ENCODE measurements around the gene TNNC1.

The TNNC1 gene

DNA sequence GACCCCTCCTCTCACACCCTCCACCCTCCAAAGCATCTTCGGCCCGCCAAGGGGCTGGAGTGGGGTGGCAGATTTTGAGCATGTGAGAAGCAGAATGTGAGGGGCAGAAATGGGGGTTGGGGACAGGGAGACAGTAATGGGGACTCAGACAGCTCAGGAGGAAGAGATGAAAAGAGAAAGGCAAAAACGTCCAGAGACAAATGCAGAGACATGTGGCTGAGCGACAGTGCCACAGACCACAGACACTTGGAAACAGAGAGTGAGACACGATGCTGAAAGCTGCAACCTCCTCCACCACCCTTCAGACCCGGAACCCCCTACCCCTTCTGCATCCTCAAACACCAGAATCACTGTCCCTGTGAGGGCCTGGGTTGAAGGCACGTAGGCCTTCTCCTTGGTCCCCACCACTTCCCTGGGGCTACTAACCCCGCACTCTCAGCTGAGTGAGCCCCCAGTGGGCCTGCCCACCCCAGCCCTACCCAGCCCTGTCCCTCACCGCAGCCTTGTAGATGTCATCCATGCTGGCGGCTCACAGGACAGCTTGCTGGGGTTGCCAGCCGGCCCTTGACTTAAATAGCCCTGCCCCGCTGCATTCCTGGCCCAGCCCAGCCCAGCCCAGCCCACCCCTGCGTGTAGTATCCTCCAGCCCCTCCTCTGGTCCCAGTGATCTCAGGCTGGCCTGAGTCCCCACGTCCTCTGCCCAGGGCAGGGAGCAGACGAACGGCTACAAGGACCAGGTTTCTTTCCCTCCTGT is at the start of gene TNNC1:
Gene TNNC1 (minus strand): TSS at position 546 of the 754 bp plus-strand sequence. CDS start 26 bp downstream, at position 520.
- DNase-seq (ENCODE audit: low read depth), result no peak

- DNase-seq (ENCODE audit: low read depth), result no peak
Observed at GRCh38 chr3:52502808-52503350, 49.0 kb upstream of the TNNC1 start.

DNA sequence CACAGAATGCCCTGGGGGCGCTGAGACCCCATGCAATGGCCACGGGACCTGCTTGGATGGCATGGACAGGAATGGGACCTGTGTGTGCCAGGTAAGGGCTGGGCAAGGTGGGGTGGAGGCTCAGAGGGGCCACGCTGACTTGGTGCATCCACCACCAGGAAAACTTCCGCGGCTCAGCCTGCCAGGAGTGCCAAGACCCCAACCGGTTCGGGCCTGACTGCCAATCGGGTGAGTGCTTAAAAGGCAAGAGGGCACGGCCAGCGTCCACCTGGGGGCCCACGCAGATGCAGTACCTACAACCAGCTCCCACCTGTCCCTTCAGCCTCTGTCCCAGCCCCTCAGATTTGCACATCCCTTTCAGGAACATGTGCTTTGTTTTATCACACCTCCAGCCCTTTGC is 48.2 kb upstream of the TNNC1 start:
- DNase-seq (ENCODE audit: low read depth), result no peak

DNA sequence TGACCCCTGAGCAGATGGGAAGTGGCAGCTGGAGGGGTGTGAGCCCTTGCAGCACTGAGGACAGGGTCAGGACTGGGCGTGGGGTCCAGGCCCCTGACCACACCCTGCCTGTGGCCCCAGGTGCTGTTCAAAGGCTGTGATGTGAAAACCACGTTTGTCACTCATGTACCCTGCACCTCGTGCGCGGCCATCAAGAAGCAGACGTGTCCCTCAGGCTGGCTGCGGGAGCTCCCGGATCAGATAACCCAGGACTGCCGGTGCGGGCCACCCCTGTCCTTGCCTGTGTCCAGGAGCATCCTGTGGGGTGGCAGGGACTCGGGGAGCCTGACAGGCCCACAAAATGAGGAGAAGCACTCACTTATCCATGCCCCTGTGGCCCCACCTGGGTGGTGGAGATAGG is 47.2 kb upstream of the TNNC1 start:
- DNase-seq (ENCODE audit: low read depth), result no peak

GRCh38 chr3:52498137-52499054 is 44.6 kb upstream of the TNNC1 start:
- no peak for DNase-seq (ENCODE audit: low read depth)

GRCh38 chr3:52495777-52496602 is 42.1 kb upstream of the TNNC1 start:
- no peak for DNase-seq (ENCODE audit: low read depth)

GRCh38 chr3:52494886-52495495 is 41.1 kb upstream of the TNNC1 start, which contains the start of gene STAB1:
TSS of gene STAB1 (plus strand) at chr3:52495338. CDS start at chr3:52495414, 76 bp downstream.
- no peak for DNase-seq (ENCODE audit: low read depth)

DNA sequence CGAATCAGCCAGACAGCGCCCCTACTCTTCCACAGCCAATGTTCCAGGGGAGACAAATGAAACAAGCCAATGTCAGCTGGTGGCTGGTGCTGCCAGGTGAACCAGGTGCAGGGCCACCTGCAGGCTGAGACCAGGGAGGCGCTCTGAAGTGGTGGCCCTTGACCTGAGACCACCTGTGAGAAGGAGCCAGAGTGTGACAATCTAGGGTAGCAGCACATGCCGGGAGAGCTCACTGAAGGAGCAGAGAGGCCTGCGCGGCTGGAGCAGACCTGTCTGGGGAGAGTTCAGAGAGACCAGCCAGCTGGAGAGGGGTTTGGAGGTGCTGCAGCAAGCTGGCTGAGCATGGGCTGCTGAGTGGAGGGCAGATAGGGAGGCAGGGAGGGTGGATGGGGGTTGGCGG is 40.6 kb upstream of the TNNC1 start:
- no peak for DNase-seq (ENCODE audit: low read depth)

DNA sequence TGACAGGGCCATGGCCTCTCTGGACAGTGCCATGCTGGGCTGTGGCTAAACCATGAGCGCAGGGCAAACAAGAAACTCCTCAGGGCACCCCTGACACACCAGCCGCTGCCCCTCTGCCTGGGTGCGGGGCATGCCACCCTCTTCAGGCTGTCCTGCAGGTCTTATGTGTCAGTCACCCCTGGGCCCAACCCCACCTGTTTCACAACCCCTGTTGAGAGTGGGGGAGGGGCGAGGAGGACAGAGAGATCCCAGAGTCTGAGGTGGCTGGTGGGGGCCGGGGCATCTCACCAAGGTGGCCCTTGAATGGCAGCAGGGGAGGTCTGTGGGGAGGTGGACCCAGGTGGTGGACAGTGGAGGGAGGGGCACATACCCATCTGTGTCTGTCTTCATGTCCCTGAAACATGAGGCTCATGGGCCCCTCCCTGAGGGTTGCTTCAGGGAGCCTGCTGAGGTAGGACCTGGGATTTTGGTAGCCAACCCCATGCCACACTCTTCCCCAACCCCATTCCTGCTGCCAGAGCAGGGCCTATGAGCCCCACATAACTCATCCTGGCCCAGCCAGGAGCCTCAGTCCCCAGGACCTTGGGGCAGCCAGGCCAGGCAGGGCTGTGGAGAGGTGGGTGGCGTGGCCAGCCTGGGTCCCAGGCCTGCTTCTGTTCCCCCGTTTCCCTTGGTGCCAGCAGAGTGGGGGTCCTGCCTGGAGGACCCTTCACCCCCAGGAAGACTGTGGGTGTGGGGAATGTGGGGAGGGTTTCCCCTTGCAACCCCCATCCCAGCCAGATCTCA is 39.6 kb upstream of the TNNC1 start:
- no peak for DNase-seq (ENCODE audit: low read depth)

GRCh38 chr3:52492059-52492458 is 38.2 kb upstream of the TNNC1 start:
- no peak for DNase-seq (ENCODE audit: low read depth)

GRCh38 chr3:52490939-52491526 is 37.2 kb upstream of the TNNC1 start:
- no peak for DNase-seq (ENCODE audit: low read depth)

DNA sequence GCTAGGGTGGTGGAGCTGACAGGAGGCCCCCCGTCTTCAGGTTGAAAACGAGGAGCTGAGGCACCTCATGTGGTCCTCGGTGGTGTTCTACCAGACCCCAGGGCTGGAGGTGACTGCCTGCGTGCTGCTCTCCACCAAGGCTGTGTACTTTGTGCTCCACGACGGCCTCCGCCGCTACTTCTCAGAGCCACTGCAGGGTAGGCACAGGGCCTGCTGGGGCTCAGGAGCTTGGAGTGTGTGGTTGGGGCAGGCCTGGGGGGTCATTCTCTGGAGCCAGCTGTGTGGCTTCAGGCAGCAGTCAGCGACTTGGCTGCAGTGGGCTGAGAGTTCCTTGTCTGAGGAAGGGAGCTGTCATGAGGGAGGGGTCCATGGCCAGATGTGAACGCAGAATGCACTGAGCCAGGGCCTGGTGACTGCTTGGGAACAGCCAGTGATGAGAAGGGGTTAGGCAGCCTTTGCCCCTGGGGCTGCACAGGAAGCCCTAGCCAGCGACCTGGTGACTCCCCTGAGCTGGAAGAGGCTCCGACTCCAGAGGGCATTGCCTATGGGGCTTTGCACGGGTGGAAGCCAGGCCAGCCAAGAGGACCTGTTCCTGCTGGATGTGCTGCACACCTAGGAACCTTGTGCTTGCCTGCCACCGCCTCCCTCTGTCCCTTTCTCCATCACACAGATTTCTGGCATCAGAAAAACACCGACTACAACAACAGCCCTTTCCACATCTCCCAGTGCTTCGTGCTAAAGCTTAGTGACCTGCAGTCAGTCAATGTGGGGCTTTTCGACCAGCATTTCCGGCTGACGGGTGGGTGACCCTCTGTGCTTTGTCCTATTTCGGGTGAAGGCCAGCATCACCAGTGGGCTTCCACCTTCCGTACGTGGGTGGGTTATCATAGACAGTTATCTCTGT is 36.4 kb upstream of the TNNC1 start:
- no peak for DNase-seq (ENCODE audit: low read depth)

DNA sequence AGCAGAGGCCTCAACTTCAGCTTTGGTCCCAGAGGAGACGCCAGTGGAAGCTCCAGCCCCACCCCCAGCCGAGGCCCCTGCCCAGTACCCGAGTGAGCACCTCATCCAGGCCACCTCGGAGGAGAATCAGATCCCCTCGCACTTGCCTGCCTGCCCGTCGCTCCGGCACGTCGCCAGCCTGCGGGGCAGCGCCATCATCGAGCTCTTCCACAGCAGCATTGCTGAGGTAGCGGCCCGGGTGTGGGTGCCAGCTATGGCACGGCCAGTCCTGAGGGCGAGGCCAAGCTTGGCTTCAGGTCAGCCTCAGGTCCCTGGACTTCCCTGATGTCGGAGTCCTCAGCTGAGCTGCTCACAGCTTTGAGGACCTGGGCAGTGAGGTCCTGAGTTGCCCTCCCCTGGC is 35.6 kb upstream of the TNNC1 start:
- DNase-seq (ENCODE audit: low read depth), result no peak

- no peak for DNase-seq (ENCODE audit: low read depth)
Observed at GRCh38 chr3:52488746-52489145, 34.9 kb upstream of the TNNC1 start.

DNA sequence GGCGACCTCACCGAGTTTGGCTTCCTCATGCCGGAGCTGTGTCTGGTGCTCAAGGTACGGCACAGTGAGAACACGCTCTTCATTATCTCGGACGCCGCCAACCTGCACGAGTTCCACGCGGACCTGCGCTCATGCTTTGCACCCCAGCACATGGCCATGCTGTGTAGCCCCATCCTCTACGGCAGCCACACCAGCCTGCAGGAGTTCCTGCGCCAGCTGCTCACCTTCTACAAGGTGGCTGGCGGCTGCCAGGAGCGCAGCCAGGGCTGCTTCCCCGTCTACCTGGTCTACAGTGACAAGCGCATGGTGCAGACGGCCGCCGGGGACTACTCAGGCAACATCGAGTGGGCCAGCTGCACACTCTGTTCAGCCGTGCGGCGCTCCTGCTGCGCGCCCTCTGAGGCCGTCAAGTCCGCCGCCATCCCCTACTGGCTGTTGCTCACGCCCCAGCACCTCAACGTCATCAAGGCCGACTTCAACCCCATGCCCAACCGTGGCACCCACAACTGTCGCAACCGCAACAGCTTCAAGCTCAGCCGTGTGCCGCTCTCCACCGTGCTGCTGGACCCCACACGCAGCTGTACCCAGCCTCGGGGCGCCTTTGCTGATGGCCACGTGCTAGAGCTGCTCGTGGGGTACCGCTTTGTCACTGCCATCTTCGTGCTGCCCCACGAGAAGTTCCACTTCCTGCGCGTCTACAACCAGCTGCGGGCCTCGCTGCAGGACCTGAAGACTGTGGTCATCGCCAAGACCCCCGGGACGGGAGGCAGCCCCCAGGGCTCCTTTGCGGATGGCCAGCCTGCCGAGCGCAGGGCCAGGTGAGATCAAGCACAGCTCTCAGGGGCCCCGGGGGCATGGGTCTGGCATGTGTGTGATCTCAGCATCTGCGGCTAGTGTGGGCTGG is 34.2 kb upstream of the TNNC1 start:
- DNase-seq (ENCODE audit: low read depth), result no peak

DNA sequence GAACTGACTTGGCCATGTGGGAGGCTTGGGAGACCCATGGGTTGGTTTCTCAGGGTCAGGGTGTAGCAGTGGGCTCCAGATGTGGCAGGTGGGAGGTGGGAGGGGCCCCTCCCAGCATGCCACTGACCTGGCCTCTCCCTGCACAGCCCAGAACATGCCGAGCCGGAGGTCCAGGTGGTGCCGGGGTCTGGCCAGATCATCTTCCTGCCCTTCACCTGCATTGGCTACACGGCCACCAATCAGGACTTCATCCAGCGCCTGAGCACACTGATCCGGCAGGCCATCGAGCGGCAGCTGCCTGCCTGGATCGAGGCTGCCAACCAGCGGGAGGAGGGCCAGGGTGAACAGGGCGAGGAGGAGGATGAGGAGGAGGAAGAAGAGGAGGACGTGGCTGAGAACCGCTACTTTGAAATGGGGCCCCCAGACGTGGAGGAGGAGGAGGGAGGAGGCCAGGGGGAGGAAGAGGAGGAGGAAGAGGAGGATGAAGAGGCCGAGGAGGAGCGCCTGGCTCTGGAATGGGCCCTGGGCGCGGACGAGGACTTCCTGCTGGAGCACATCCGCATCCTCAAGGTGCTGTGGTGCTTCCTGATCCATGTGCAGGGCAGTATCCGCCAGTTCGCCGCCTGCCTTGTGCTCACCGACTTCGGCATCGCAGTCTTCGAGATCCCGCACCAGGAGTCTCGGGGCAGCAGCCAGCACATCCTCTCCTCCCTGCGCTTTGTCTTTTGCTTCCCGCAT is 33.4 kb upstream of the TNNC1 start:
- no peak for DNase-seq (ENCODE audit: low read depth)

DNA sequence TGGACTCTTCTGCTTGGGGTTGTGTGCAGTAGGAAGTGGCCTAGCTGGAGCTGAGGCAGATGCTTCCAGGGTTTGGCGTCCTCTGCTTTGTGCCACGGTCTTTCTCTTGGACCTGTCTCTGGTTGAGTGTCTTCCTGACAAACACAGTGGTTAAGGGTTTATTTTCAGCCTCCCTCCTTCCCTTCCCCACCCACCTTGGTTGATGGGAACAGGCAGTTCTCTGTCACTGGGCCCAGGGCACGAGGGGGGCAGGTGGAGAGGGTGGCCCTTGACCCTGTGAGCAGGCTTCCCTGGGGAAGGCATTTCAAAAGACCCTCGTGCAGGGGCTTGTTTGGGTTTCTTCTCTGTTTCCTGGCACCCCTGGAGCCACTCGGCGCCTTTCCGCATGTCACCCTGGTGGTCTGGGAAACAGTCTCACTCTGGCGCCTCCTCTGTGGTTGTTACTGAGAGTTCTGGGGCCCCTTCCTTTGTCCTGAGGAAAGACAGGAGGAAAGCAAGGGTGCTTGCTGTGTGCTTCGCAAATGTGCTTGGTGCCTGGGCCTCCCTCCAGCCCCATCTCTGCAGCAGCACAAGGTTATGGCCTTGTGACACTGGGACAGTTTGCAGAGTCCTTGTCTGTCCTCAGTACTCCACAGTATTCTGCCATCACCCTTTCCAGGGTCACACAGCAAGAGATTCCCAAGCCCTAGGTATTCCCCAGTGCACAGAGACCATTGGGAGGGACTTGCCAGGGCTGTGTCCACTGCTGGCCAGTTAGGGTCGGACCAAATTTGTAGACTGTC is 31.0 kb upstream of the TNNC1 start:
- DNase-seq (ENCODE audit: low read depth), result no peak

All from stimulated activated CD8-positive, alpha-beta memory T cell treated with anti-CD3 and anti-CD28 coated beads, Interleukin-12 subunit alpha, Interleukin-12 subunit beta, amount 100 ng/mL, for 4 hours (primary cell).